OCI-LY1 (cell line): ENCODE results near the gene JAKMIP2.

Experiments used
- H2AFZ ChIP-seq: fragments of 200-600 bp; sonication (generic), shearing (Covaris generic); 2 replicates; pipeline ENCODE4 v1.6.0; 2014; ENCODE audit warnings: antibody characterized with exemption, mild to moderate bottlenecking, low read length
- H3F3A ChIP-seq: fragments of 200-600 bp; sonication (generic), shearing (Covaris generic); 2 replicates; pipeline ENCODE4 v1.6.0; 2014; ENCODE audit warnings: mild to moderate bottlenecking, antibody characterized with exemption, low read length, moderate library complexity; ENCODE audit not compliant: insufficient read depth
- H3K27ac ChIP-seq: fragments of 200-600 bp; sonication (generic); 2 replicates; pipeline ENCODE4 v1.5.1; 2014; ENCODE audit warnings: low read length, mixed run types, mild to moderate bottlenecking, low read depth; ENCODE audit not compliant: poor library complexity, severe bottlenecking
- H3K27me3 ChIP-seq: fragments of 200-600 bp; sonication (generic); 2 replicates; pipeline ENCODE4 v1.6.0; 2014; ENCODE audit warnings: antibody characterized with exemption, mild to moderate bottlenecking, low read length, moderate library complexity; ENCODE audit not compliant: insufficient read depth
- H3K36me3 ChIP-seq: fragments of 200-600 bp; sonication (generic); 2 replicates; pipeline ENCODE4 v1.6.1; 2014; ENCODE audit warnings: mild to moderate bottlenecking, antibody characterized with exemption, low read length, moderate library complexity, mixed read lengths; ENCODE audit not compliant: insufficient read depth
- H3K4me1 ChIP-seq: fragments of 200-600 bp; sonication (generic); 2 replicates; pipeline ENCODE4 v1.5.1; 2014; ENCODE audit warnings: mild to moderate bottlenecking, low read length, moderate library complexity; ENCODE audit not compliant: insufficient read depth, severe bottlenecking
- H3K4me2 ChIP-seq: fragments of 200-600 bp; sonication (generic), shearing (Covaris generic); 2 replicates; pipeline ENCODE4 v1.6.1; 2014; ENCODE audit warnings: low read length
- H3K4me3 ChIP-seq: fragments of 200-600 bp; sonication (generic); 2 replicates; pipeline ENCODE4 v1.5.1; 2014; ENCODE audit warnings: low read length, low read depth, mild to moderate bottlenecking, mixed read lengths; ENCODE audit not compliant: poor library complexity, severe bottlenecking
- H3K79me2 ChIP-seq: fragments of 200-600 bp; shearing (Covaris generic); 2 replicates; pipeline ENCODE4 v1.6.1; 2016; ENCODE audit warnings: mixed run types, low read length, mixed read lengths; ENCODE audit not compliant: insufficient read depth
- H3K9ac ChIP-seq: fragments of 200-600 bp; sonication (generic), shearing (Covaris generic); 2 replicates; pipeline ENCODE4 v1.6.1; 2014; ENCODE audit warnings: mild to moderate bottlenecking, low read length, mixed read lengths
- H3K9me2 ChIP-seq: fragments of 200-600 bp; sonication (generic), shearing (Covaris generic); 2 replicates; pipeline ENCODE4 v1.6.1; 2014; ENCODE audit warnings: low read depth, mild to moderate bottlenecking, low read length, mixed read lengths
- H3K9me3 ChIP-seq: fragments of 200-600 bp; shearing (Covaris generic); 2 replicates; pipeline ENCODE4 v1.6.1; 2014; ENCODE audit warnings: low read length, mixed read lengths
- H4K20me1 ChIP-seq: fragments of 200-600 bp; sonication (generic), shearing (Covaris generic); 2 replicates; pipeline ENCODE4 v1.6.0; 2016; ENCODE audit warnings: mild to moderate bottlenecking, low read length; ENCODE audit not compliant: insufficient read depth
- EZH2 ChIP-seq: fragments of 200-600 bp; sonication (generic), shearing (Covaris generic); IDR thresholded peaks from 2 replicates; pipeline ENCODE4 v1.8.0; 2017; ENCODE audit warnings: borderline replicate concordance, mixed run types, mild to moderate bottlenecking, antibody characterized with exemption, low read length, moderate library complexity, mixed read lengths
- TF ChIP-seq, protein P1 (sequence below): fragments of 200-600 bp; sonication (generic), shearing (Covaris generic); IDR thresholded peaks from 2 replicates; pipeline ENCODE4 v1.5.1; 2017; ENCODE audit warnings: mild to moderate bottlenecking, antibody characterized with exemption, low read length, moderate library complexity, mixed read lengths

Gene JAKMIP2

DNA sequence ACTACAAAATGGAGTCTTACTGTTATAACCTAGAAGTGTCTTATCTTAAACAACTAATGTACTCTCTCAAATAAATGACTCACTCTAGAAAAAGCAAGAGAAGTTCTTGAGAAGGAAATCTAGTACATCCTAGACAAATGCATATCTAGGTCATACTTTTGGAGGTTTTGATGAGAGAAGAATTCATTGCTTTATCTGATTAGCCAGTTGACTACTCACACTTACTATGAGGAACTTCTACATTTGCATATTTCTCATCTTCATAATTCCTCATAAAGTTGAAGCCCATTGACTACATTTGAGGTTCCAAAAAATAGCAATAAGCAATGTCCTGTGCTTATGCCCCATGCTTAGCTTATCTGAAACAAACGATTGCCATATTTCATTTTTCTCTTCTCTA lies 2.8 kb downstream of the JAKMIP2 start:
- Histone ChIP-seq H4K20me1 (no peaks in the 10 kb centered on the region), H3K9me3 (no peaks in the 10 kb centered on the region), H3K4me1 (peaks cover 10% of the 10 kb centered on the region), H2AFZ (no peak overlapping the region), H3F3A (no peaks in the 10 kb centered on the region), H3K4me2 (no peak overlapping the region), H3K27me3 (no peaks in the 10 kb centered on the region), H3K79me2 (no peaks in the 10 kb centered on the region), H3K36me3 (no peaks in the 10 kb centered on the region), H3K27ac (no peak overlapping the region), H3K4me3 (no peak overlapping the region), H3K9me2 (no peaks in the 10 kb centered on the region; the same call in 1 of the 2 replicates), H3K9ac (no peak overlapping the region)
- TF ChIP-seq EZH2 = no peak
- TF ChIP-seq, protein P1, sequence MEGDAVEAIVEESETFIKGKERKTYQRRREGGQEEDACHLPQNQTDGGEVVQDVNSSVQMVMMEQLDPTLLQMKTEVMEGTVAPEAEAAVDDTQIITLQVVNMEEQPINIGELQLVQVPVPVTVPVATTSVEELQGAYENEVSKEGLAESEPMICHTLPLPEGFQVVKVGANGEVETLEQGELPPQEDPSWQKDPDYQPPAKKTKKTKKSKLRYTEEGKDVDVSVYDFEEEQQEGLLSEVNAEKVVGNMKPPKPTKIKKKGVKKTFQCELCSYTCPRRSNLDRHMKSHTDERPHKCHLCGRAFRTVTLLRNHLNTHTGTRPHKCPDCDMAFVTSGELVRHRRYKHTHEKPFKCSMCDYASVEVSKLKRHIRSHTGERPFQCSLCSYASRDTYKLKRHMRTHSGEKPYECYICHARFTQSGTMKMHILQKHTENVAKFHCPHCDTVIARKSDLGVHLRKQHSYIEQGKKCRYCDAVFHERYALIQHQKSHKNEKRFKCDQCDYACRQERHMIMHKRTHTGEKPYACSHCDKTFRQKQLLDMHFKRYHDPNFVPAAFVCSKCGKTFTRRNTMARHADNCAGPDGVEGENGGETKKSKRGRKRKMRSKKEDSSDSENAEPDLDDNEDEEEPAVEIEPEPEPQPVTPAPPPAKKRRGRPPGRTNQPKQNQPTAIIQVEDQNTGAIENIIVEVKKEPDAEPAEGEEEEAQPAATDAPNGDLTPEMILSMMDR = no peak

DNA sequence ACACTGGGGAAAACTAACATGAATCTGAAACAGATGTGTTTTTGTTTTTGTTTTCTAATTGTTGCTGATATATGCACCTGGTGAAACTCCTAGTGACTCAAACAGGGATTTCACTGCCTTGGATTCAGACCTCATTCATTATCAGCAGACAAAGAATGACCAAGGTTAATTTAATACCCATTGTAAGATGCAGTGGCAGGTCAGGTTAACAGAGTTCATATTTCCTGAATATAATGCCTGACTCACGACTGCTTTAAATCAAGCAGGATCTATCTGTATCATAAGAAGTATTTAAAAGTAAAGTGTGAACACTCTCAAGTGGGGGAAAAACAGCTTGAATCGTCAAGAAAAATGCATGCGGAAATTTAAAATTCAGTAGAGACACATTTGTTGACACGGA lies 5.5 kb downstream of the JAKMIP2 start:
- Histone ChIP-seq H3K4me2 (no peak overlapping the region), H3K9me2 (no peaks in the 10 kb centered on the region; the same call in 1 of the 2 replicates), H4K20me1 (no peaks in the 10 kb centered on the region), H3K9ac (no peak overlapping the region), H3K27ac (no peak overlapping the region), H3K79me2 (no peaks in the 10 kb centered on the region), H3K4me3 (no peak overlapping the region), H2AFZ (no peak overlapping the region), H3K27me3 (no peaks in the 10 kb centered on the region), H3K36me3 (no peaks in the 10 kb centered on the region), H3K9me3 (no peaks in the 10 kb centered on the region), H3F3A (no peaks in the 10 kb centered on the region), H3K4me1 (peaks cover 6% of the 10 kb centered on the region)
- no peak for TF ChIP-seq EZH2
- TF ChIP-seq, protein P1 = no peak

DNA sequence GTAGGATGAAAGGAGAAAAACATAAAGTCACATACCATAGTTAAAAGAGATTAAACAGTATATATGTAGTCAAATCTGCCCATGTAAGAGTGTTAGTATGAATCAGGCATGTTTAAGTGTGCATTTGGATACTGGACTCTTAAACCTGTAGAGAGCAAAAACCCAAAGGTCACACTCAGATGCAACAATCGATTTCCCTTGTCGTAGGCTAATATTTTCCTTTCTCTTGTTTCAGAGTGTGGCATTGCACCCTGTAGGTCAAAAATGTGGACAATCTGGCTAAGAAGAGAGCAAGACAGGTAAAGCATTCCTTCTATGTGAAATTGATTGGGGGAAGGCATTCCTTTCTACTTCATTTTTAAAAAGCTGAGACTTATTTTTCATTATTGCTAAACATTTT lies 8.9 kb downstream of the JAKMIP2 start:
- Histone ChIP-seq H3K4me3 (no peak overlapping the region), H4K20me1 (no peaks in the 10 kb centered on the region), H3K4me1 (no peaks in the 10 kb centered on the region), H3F3A (no peaks in the 10 kb centered on the region), H3K9me3 (no peaks in the 10 kb centered on the region), H2AFZ (no peak overlapping the region), H3K4me2 (no peak overlapping the region), H3K9me2 (no peaks in the 10 kb centered on the region; the same call in 1 of the 2 replicates), H3K79me2 (no peaks in the 10 kb centered on the region), H3K27me3 (no peaks in the 10 kb centered on the region), H3K9ac (no peak overlapping the region), H3K36me3 (no peaks in the 10 kb centered on the region), H3K27ac (no peak overlapping the region)
- TF ChIP-seq, protein P1 = no peak
- no peak for TF ChIP-seq EZH2
